Breast epithelium (tissue), 3 donors: ENCODE results near the gene ORAI2.
"Not testable (repeated sequence)": the region's sequence is repeated elsewhere in the genome, so short reads cannot be mapped to it uniquely, and the experiment has no call there.

Experiments
- POLR2A ChIP-seq: fragments of 450-650 bp; IDR thresholded peaks from one replicate; pipeline ENCODE4 v1.6.1; 2016; ENCODE audit warnings: antibody characterized with exemption, mild to moderate bottlenecking, moderate library complexity
- POLR2AphosphoS5 ChIP-seq, 3 donors: sonication (generic); formaldehyde crosslinking; IDR thresholded peaks; one replicate each; pipeline ENCODE4 v1.6.1; 2017; ENCODE audit warnings: antibody characterized with exemption in 3 of 3
- TF ChIP-seq, protein P1 (sequence below), 3 donors: fragments of 450-650 bp; IDR thresholded peaks; one replicate each; pipeline ENCODE4 v1.5.1; 2016 to 2017; ENCODE audit warnings: antibody characterized with exemption in 3 of 3, mild to moderate bottlenecking in 3 of 3, moderate library complexity in 3 of 3

DNA sequence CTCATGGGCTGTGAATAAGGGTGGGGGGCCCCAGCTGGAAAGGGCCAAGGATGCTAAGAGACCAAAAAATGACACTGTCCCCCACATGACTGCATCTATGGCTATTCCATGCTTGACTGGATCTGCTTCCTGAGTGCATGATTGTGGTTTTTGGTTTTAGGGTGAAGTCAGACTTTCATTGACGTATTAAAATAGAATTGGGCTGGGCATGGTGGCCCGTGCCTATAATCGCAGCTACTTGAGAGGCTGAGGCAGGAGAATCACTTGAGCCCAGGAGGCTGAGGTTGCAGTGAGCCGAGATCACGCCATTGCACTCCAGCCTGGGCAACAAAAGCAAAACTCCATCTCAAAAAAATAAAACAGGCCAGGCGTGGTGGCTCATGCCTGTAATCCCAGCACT, 24.8 kb upstream of the ORAI2 start:
- TF ChIP-seq, protein P1, sequence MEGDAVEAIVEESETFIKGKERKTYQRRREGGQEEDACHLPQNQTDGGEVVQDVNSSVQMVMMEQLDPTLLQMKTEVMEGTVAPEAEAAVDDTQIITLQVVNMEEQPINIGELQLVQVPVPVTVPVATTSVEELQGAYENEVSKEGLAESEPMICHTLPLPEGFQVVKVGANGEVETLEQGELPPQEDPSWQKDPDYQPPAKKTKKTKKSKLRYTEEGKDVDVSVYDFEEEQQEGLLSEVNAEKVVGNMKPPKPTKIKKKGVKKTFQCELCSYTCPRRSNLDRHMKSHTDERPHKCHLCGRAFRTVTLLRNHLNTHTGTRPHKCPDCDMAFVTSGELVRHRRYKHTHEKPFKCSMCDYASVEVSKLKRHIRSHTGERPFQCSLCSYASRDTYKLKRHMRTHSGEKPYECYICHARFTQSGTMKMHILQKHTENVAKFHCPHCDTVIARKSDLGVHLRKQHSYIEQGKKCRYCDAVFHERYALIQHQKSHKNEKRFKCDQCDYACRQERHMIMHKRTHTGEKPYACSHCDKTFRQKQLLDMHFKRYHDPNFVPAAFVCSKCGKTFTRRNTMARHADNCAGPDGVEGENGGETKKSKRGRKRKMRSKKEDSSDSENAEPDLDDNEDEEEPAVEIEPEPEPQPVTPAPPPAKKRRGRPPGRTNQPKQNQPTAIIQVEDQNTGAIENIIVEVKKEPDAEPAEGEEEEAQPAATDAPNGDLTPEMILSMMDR (IDR thresholded peaks at IDR 0.05) = not testable (repeated sequence)
- TF ChIP-seq POLR2A; POLR2AphosphoS5 (IDR thresholded peaks at IDR 0.05): not testable (repeated sequence)
